Renal cortex interstitium (tissue), 11 donors: Measurements from ENCODE around the gene MAN2C1. TPM values are rescaled to one million over a fixed set of nuclear protein-coding genes. Genes with fewer than 3 reads are reported as not detected.

Experiments
- DNase-seq, 11 donors: peaks; one replicate each; pipeline ENCODE4 v3.0.0-alpha.2; 2013; ENCODE audit warnings: low read depth in 9 of 11, low spot score in 4 of 11; ENCODE audit errors: extremely low read depth in 1 of 11
- polyA plus RNA-seq, 3 donors: library from polyadenylated mRNA; unstranded; fragments of 120-200 nt; gene quantifications; one replicate each; pipeline ENCODE4 v1.2.1, GENCODE V29; 2013; ENCODE audit not compliant: insufficient read length in 3 of 3

MAN2C1 gene
- polyA plus RNA-seq, 3 donors = 112 to 202 (median 125) TPM

DNA sequence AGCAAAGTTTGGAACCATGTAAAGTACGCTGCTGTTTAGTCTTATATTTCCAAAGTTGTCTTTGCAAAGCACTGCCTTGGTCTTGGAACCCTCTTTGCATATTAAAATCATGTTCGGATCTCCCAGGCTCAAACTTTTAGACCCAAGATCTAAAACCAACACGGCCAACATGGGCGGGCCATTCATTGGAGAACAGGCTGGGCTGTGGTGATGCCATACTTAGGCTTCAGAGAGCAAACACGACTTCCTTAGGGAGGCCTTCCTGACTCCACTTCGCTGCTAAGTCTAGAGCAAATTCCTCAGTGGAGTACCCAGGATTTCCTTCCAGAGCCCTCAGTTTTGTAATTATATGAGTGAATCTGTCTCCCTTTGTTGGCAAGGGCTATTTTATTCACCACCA, 3.5 kb downstream of the MAN2C1 start:
- no peak for DNase-seq

DNA sequence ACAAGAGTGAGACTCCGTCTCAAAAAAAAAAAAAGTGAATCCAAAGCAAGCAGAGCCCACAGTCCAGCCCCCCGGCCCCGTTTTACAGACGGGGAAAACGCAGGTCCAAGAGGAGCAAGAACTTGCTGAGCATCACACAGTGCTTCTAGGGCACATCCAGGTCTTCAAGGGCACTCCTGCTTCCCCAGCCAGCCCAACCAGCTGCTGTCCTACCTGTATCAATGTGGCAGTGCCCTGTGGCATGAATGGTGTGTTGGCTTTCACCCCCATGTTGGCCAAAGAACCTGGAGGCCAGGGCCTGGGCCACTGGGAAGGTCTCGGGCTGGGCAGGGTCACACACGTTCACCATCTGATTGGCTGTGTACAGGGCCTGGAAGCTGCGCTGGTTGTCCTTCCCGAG, 4.6 kb downstream of the MAN2C1 start:
- DNase-seq = no peak

DNA sequence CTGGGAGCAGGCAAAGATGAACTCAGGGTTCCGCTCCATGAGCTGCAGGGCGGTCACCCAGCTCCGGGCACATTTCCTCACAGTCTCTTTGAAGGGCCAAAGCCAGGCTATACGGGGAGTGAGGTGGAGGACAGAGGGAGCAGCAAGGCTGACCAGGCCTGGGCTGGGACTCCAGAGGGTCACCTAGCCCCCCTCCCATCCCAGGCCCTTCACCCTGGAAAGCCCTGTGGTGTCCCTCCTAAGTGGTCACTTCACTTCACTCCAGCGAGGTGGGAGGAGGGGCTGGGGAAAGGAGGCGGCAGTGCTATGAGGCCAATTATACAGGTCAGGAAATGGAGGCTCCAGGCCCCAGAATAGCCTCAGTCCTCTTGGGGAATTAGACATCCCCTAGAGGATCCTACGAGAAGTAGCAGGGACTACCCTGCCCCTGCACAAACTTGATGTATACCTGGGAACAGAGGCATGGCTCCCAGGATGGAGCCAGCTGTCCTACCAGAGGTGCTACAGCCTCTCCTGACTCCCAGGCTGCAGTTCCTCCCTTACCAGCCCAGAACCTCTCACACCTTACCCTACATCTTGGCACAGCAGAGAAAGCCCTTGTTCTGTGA, 5.7 kb downstream of the MAN2C1 start:
- DNase-seq = no peak

DNA sequence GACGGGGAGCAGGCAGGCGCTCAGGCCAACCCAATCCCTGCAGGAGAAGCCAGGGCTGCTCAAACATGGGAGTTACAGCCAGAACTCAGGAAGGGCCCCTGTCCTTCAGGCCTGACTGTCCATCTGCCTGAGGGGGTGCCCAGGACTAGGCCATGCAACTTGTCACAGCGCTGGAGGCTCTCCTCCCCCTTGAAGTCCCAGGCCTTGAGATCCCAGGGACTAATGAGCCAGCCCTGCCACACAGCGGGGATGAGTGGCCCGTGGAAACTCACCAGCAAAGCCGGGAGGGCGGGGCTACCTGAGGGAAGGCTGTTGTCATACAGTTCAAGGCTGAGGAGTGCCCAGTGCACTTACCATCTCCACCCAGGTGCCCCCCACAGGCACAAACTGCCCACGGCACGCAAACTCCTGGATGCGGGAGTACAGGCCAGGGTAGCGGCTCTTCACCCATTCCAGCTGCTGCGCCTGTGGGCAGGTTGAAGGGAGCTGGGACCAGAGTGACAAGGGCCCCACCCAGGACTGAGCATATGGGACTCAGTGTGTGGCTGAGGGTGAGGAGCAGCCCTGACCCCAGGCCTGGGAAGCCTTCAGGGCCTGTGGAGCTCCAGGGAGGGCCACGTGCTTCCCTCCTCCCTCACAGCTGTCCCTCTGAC, 6.3 kb downstream of the MAN2C1 start:
- no peak for DNase-seq

DNA sequence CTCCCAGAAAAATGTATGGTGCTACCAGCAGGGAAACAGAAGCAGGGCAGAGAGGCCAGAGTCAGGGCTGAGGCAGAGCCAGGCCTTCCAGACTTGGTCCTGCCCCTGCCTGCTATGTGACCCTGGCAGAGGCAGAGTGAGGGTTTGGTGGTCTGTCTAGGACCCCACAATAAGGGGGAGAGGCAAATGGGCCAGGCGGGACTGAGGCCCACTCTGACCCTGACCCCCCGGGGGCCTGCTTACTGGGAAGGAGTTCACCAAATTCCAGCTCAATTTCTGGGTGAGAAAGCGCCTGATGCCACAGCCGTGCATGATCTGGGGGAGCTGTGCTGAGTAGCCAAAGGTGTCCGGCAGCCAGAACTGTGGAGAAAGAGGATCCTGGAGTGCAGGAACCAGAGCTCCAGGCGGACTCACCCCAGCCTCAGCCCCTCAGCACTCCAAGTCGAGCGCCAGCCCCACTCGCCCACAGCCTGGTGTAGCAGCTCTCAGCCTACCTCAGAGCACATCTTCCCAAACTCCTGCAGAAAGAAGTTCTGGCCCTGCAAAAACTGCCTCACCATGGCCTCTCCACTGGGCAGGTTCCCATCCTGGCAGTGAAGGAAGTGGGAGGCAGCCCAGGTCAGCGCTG, 6.9 kb downstream of the MAN2C1 start:
- DNase-seq = no peak

DNA sequence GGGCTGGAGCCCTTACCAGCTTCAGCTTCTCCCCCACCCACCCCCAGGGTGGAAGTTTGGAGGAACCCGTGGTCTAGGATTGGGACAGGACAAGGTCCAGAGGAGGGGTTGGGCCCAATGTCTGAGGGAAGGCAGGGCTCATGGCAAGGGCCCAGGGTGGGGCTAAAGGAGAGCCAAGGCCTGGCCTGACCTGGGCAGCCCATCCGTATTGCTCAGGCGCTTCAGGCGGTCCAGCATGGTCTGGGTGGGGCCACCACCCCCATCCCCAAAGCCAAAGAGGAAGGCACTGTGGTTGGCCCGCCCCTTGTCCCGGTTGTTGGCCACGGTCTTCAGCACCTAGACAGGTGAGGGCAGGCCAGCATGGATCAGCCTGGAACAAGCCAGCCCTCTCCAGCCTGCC, 7.6 kb downstream of the MAN2C1 start:
- no peak for DNase-seq

DNA sequence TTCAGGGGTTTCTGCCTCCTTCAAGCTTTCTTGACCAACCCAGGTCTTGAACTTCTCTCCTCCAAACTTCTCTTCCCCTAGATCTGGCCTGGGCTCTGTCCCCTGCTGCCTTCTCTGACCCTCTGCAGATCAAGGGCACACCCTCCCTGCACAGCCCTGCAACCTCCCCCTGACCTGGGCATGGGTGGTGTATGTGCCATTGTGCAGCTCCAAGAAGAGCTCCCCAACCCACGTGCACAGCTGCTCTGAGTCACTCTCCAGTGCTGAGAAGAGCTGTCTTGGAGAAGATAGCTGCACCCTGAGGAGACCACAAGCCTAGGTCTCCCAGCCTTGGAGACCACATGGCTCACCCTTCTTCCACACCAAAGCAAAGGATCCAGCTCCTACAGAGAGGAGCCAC, 8.0 kb downstream of the MAN2C1 start:
- DNase-seq = no peak

DNA sequence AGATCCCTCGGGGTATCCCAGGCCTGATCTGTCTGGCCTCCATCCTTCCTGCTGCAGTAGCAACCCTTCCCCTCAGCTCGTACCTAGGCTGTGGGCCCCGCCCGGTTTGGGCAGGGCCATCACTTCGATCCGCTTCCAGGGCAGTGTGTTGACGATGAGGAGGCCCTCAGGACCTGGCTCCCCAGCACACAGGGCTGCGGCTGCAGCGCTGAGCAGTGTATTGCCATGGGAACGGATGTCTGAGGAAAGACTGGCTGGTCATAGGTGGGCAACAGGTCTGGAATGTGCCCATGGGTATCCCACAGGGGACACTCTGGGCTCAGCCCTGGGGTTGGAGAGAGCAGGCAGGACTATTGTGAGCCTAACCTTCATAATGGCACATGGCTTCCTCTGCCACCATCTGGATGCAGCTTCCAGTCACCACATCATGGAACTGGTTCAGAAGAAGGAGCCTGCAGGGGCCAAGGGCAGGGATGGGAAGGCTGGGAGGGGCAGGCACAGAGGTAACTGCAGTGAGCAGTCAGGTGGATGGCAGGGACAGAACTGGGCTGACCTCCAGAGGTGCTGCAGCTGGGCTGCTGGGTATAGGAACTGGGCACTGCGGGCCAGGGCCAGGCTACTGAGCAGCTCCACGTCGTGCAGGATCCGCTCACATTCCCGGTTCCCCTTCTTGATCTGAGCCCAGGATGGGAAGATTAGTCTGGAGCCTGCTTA, 8.7 kb downstream of the MAN2C1 start:
- no peak for DNase-seq

DNA sequence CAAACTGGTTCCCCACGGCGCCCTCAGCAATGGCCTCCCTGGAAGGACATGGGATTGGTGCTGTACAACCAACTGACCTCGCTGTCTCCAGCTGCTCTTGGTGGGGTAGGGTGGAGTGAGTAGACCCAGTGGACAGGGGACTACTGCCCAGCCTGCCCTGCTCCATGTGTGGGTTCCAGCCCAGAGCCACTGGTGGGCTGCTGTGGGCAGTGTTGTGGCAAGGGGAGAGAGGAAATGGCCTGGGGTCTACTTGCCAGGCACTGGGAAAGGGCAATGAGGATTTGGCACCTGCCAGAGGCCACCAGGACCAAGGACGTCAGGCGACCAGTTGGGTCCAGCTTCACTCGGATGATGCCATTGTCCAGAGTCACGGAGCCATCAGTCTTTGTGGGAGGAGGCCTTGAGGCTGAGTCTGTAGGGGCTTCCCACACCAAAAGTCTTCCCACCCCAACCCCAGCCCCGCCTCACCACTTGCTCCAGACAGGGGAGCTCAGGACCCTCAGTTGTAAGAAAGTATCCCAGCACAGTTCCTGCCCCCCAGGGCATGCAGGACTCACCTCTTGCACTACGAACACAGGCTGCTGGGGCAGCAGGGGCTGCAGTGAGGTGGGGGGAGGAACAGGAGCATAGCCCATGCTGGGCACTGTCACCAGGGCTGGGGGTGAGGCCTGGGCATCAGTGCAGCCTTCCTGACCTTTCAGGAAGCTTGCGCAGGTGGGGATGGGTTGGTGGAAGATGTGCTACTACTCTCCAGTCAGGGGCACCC, 9.5 kb downstream of the MAN2C1 start:
- no peak for DNase-seq

DNA sequence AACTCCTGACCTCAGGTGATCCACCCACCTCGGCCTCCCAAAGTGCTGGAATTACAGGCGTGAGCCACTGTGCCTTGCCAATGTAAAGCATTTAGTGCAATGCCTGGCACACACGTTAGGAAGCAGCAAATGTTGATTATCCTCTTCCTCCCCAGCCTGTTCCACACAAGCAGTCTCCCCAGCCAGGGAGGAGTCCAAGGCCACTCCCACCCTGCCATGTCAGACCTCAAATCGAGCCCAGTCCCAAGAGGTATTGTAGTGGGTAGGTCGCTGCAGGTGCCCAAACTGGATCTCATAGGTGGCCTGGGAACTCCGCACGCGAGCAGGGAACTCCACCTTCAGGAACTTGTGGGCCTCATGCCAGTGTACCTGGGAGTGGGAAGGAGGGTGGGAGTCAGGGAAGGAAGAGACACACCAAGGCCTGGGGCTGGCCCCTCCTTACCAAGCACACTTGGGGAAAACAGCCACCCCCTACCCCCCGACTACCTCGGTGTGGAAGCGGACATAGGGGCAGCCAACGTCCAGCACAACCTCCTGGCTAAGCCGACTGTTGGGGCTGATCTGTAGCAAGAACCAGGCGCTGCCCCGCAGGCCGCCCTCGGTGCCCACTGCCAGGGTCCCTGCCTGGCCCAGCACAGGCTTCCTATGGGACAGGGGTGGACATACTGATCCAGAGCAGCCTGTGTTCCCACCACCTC, 10.3 kb downstream of the MAN2C1 start:
- DNase-seq = no peak

DNA sequence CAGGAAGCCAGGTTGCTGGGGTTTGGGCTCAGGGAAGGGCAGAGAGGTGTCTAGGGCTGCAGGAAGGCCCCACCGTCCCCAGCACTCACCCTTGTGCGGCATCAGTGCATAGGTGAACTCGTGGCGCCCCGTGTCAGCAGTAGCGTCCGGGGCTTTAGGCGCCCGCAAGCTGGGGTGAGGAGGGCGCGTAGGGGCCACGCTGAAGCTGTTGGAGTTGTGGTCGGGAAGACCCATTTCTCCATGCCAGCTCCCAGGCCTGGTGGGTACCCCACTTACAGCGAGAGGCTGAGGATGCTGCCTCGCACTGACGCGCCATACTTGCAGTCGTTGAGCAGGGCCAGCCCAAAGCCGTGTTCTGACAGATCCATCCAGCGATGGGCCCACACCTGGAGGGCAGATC, 11.9 kb downstream of the MAN2C1 start:
- DNase-seq = no peak

DNA sequence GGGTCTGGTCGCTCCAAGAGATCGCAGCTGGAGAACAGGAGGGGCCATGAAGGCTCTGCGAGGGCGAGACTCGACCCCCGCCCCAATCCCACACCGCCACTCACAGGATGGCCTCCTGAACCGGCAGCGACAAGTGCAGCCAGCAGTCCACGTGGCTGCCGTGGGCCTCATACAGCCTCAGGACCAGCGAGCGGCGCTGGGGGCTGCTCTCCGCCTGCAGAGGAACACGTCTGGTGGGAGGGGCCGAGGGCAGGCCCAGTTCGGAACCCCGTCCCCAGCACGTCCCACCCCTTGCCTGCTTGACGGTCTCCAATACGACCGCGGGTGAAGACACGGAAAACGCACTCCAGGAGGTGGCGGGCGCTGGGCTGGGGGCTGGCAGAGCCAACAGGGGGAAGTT, 12.4 kb downstream of the MAN2C1 start:
- no peak for DNase-seq

DNA sequence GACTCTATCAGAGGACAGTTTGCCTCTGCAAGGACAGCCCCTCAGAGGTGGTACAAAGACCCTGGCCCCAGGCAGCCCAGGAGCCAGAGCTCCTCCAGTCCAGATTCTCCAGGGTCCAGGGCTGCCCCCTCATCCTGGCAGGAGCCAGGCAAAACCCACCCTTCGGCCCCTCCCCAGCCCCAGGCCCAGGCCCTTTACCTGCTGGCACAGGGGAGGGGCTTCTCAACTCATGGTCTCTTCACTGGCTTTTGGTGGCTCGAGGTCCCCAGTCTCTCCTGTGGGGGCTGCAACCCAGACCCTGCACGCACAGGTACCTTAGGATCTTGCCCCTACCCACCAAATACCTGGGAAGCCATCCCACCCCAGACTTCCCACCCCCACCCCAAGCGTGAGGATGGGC, 13.0 kb downstream of the MAN2C1 start:
- DNase-seq = no peak

DNA sequence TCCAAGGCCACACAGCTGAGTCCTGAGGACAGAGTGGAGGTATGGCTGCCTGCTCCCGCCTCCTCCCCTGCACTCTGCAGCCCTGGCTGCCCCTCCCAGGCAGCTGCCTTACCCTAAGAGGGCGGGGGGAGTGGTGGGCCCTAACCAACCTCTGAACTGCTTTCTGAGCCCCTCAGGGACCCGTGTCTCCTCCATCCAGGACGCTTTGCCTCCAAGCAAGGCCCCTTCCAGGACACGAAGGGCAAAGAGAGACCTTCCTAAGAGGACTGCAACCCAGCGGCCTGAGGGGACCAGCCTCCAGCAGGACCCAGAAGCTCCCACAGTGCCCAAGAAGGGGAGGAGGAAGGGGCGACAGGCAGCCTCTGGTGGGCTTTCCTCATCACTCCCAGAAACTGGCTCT, 14.0 kb downstream of the MAN2C1 start:
- DNase-seq = no peak

DNA sequence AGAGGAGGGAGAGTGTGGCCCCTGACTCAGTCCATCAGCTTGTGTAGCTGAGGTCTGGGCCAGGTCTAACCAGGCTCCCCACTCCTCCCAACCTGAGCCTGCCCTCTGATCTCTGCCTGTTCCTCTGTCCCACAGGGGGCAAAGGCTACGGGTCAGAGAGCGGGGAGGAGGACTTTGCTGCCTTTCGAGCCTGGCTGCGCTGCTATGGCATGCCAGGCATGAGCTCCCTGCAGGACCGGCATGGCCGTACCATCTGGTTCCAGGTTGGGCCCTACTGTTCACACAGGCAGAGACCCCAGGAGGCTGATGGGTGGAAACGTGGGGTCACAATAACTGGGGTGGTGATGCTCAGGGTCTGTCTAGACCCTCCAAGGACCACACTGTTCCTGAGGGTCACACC, 14.8 kb downstream of the MAN2C1 start:
- no peak for DNase-seq

DNA sequence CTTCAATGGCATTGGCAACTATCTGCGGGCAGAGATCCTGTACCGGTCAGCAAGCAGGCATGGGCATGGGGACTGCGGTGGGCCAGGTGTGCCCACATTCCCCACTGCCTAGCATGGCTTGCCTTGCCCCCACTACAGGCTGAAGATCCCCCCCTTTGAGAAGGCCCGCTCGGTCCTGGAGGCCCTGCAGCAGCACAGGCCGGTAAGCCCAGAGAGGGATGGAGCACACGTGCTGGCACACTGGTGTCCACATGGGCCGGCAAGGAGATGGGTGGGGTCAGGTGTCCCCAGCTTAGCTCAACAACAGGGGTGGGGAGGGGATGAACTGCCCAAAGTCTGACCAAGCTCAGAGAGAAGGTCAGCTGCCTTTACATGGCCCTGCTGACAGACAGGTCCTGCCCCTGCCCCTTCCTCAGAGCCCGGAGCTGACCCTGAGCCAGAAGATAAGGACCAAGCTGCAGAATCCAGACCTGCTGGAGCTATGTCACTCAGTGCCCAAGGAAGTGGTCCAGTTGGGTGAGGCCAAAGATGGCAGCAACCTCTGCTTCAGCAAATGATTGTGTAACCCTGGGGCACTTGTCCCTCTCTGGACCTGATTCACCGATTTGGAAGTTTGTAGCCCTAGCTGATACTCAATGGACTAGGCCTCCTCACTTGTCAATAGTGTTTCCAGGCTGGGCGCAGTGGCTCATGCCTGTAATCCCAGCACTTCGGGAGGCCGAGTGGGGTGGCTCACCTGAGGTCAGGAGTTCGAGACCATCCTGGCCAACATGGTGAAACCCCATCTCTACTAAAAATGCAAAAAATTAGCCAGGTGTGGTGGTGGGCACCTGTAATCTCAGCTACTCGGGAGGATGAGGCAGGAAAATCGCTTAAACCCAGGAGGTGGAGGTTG, 16.0 kb downstream of the MAN2C1 start:
- DNase-seq = no peak

DNA sequence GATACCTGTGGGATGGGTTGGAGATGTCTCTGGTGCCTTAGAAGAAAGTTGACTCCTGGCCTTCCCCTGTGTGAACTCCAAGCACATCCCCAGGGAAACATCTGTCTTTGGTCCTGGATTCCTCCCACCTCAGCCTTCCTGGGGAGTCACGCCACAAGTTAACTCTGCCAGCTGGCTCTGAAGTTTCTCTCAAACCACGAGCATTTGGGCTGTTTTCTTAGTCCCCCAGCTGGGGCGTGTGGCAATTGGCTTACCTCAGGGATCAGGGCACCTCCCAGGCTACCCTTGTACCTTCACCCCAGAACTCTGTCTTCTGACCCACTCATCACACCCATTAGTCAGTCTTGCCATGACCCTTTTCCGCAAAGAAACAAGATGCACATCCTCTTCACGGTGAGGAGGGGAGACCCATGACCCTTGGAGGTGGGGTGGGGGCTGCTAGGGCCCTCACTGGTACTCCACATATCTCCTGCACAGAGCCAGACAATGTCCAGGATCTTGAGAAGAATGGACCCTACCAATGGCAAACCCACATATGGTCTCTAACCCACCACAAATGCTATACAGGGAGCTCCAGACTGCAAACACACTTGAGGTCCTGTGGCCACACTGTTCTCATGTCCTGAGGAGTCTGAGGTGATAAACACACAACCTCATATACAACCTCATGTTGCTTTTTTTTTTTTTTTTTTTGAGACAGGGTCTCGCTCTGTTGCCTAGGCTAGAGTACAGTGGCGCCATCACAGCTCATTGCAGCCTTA, 17.6 kb downstream of the MAN2C1 start:
- DNase-seq = no peak
